ENCODE results near the gene PCDHGB3. TPM values are rescaled to one million over a fixed set of nuclear protein-coding genes. Genes with fewer than 3 reads are reported as not detected.
"Not testable (repeated sequence)": the region's sequence is repeated elsewhere in the genome, so short reads cannot be mapped to it uniquely, and the experiment has no call there.

Gene PCDHGB3
- total RNA-seq, 1 experiment from 2014 or later = 0.49 TPM

DNA sequence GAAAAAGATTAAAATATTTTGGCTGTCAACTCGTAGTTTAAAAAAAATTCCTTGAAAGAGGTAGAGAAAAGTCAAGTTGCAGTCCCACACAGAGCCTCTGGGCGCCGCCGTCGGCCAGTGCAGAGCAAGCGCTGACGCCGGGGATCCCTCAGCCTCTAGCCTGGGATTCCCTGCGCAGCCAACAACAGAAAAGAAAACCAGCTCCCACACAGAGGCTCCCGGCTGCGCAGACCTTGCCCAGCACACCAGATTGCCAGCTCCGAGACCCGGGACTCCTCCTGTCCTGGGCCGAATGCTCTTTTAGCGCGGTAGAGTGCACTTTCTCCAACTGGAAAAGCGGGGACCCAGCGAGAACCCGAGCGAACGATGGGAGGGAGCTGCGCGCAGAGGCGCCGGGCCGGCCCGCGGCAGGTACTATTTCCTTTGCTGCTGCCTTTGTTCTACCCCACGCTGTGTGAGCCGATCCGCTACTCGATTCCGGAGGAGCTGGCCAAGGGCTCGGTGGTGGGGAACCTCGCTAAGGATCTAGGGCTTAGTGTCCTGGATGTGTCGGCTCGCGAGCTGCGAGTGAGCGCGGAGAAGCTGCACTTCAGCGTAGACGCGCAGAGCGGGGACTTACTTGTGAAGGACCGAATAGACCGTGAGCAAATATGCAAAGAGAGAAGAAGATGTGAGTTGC lies 47.6 kb downstream of the PCDHGB3 start, which contains the start of gene PCDHGB7:
PCDHGB7 (plus strand) TSS at position 184 of the 679 bp plus-strand sequence; CDS start at position 367, 183 bp downstream.
- H3K36me3 ChIP-seq (ENCODE audit: control insufficient read depth, insufficient read depth, low read length); H3K9me3 ChIP-seq (ENCODE audit: control insufficient read depth, insufficient read depth, low read depth, low read length); H3K27ac ChIP-seq (ENCODE audit: low read length); H3K4me1 ChIP-seq (ENCODE audit: control insufficient read depth, insufficient read depth, low read length); in situ Hi-C loops (cut with HindIII; ENCODE audit: low pct_unique_long_range_greater_than_20kb, low sequenced_read_pairs); H3K27me3 ChIP-seq (ENCODE audit: control insufficient read depth, insufficient read depth, low read length); BruUV-seq (replicated peaks): not testable (repeated sequence)
- intact Hi-C loops (cut with micrococcal nuclease; ENCODE audit: unreplicated experiment) = loop anchor here (1.0 to 10.0 kb wide), 2 partner anchors 53 to 107 kb away; partner anchors contain the start of gene PCDHGA5
- H3K4me3 ChIP-seq (ENCODE audit: low read depth in 2 of 2, low read length in 2 of 2) = peak within 1 kb of the TSS; percentile 56 to 64
- TF ChIP-seq, protein P1, sequence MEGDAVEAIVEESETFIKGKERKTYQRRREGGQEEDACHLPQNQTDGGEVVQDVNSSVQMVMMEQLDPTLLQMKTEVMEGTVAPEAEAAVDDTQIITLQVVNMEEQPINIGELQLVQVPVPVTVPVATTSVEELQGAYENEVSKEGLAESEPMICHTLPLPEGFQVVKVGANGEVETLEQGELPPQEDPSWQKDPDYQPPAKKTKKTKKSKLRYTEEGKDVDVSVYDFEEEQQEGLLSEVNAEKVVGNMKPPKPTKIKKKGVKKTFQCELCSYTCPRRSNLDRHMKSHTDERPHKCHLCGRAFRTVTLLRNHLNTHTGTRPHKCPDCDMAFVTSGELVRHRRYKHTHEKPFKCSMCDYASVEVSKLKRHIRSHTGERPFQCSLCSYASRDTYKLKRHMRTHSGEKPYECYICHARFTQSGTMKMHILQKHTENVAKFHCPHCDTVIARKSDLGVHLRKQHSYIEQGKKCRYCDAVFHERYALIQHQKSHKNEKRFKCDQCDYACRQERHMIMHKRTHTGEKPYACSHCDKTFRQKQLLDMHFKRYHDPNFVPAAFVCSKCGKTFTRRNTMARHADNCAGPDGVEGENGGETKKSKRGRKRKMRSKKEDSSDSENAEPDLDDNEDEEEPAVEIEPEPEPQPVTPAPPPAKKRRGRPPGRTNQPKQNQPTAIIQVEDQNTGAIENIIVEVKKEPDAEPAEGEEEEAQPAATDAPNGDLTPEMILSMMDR (IDR thresholded peaks at IDR 0.05) = peak; percentile 99
- TF ChIP-seq TCF7L2 (IDR thresholded peaks at IDR 0.05; ENCODE audit: low read depth, low read length) = peak; percentile 18; the same call in 1 of the 2 replicates
- POLR2A ChIA-PET = interaction anchor here (0.5 kb wide), 1 partner anchor 145 kb away, joined by 3 read pairs; no protein-coding TSS in a partner anchor
- peak; percentile 99 for ATAC-seq
- DNase-seq (ENCODE audit: low read depth, low spot score) = peak; percentile 57
- CTCF ChIA-PET = interaction anchor here (0.6 to 2.2 kb wide), 22 partner anchors 13 to 323 kb away, joined by 3 to 17 read pairs (median 4); partner anchors contain the start of genes PCDHB14, PCDHB2, PCDHGA1 and PCDHGA12

DNA sequence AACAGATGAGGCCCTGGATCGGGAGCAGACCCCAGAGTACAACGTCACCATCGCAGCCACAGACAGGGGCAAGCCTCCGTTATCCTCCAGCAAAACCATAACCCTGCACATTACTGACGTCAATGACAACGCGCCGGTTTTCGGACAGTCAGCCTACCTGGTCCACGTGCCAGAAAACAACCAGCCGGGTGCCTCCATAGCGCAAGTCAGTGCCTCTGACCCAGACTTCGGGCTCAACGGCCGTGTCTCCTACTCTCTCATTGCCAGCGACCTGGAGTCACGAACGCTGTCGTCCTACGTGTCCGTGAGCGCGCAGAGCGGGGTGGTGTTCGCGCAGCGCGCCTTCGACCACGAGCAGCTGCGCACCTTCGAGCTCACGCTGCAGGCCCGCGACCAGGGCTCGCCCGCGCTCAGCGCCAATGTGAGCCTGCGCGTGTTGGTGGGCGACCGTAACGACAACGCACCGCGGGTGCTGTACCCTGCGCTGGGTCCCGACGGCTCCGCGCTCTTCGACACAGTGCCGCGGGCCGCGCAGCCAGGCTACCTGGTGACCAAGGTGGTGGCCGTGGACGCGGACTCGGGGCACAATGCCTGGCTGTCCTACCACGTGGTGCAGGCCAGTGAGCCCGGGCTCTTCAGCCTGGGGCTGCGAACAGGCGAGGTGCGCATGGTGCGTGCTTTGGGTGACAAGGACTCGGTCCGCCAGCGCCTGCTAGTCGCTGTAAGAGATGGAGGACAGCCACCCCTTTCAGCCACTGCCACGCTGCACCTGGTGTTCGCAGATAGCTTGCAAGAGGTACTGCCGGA lies 49.2 kb downstream of the PCDHGB3 start:
- POLR2A ChIA-PET = no interaction called here
- H3K27ac ChIP-seq (ENCODE audit: low read length) = no peak overlapping the region
- intact Hi-C loops (cut with micrococcal nuclease; ENCODE audit: unreplicated experiment) (loop anchor here (10.0 kb wide), 1 partner anchor 54 kb away; the partner anchor contains the start of gene PCDHGA5), in situ Hi-C loops (cut with HindIII; ENCODE audit: low pct_unique_long_range_greater_than_20kb, low sequenced_read_pairs) (no loop called here)
- DNase-seq (ENCODE audit: low read depth, low spot score) (no peak), ATAC-seq (no peak)
- CTCF ChIA-PET = no interaction called here
- no peaks in the 10 kb centered on the region for H3K27me3 ChIP-seq (ENCODE audit: control insufficient read depth, insufficient read depth, low read length)
- no peaks in the 10 kb centered on the region; the same call in 1 of the 2 replicates for H3K4me1 ChIP-seq (ENCODE audit: control insufficient read depth, insufficient read depth, low read length)
- peaks cover 7% of the 10 kb centered on the region; the same call in 1 of the 2 replicates for H3K9me3 ChIP-seq (ENCODE audit: control insufficient read depth, insufficient read depth, low read depth, low read length)
- no peak overlapping the region for H3K4me3 ChIP-seq (ENCODE audit: low read depth in 2 of 2, low read length in 2 of 2)
- no peaks in the 10 kb centered on the region for H3K36me3 ChIP-seq (ENCODE audit: control insufficient read depth, insufficient read depth, low read length)
- no peak for TF ChIP-seq TCF7L2 (IDR thresholded peaks at IDR 0.05; ENCODE audit: low read depth, low read length)
- TF ChIP-seq, protein P2, sequence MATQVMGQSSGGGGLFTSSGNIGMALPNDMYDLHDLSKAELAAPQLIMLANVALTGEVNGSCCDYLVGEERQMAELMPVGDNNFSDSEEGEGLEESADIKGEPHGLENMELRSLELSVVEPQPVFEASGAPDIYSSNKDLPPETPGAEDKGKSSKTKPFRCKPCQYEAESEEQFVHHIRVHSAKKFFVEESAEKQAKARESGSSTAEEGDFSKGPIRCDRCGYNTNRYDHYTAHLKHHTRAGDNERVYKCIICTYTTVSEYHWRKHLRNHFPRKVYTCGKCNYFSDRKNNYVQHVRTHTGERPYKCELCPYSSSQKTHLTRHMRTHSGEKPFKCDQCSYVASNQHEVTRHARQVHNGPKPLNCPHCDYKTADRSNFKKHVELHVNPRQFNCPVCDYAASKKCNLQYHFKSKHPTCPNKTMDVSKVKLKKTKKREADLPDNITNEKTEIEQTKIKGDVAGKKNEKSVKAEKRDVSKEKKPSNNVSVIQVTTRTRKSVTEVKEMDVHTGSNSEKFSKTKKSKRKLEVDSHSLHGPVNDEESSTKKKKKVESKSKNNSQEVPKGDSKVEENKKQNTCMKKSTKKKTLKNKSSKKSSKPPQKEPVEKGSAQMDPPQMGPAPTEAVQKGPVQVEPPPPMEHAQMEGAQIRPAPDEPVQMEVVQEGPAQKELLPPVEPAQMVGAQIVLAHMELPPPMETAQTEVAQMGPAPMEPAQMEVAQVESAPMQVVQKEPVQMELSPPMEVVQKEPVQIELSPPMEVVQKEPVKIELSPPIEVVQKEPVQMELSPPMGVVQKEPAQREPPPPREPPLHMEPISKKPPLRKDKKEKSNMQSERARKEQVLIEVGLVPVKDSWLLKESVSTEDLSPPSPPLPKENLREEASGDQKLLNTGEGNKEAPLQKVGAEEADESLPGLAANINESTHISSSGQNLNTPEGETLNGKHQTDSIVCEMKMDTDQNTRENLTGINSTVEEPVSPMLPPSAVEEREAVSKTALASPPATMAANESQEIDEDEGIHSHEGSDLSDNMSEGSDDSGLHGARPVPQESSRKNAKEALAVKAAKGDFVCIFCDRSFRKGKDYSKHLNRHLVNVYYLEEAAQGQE (IDR thresholded peaks at IDR 0.05; ENCODE audit: insufficient read depth in 1 of 2, low read depth in 2 of 2, low read length in 1 of 2) = no peak
- no peak for TF ChIP-seq SIN3A (IDR thresholded peaks at IDR 0.05; ENCODE audit: borderline replicate concordance, insufficient read depth, low read depth, low read length)
- TF ChIP-seq POLR2AphosphoS5 (IDR thresholded peaks at IDR 0.05; ENCODE audit: low read depth, low read length) = no peak
- TF ChIP-seq, protein P1 (IDR thresholded peaks at IDR 0.05) = no peak
- no TSS peak for BruUV-seq (replicated peaks)
